K562 (cell line): ENCODE results near the gene MEX3A. TPM values are rescaled to one million over a fixed set of nuclear protein-coding genes. Genes with fewer than 3 reads are reported as not detected.

ENCODE experiments used
- CTCF ChIP-seq, 3 experiments: IDR thresholded peaks in 2 of 3; conservative IDR thresholded peaks in 1 of 3; 2 replicates each; pipeline ENCODE4 v1.5.1; 2011 to 2012; ENCODE audit warnings: low read length in 3 of 3, mild to moderate bottlenecking in 3 of 3, control low read depth in 2 of 3, improper control_type of control experiment in 1 of 3, inconsistent platforms in 1 of 3, low read depth in 1 of 3, mixed read lengths in 1 of 3, moderate library complexity in 1 of 3; ENCODE audit not compliant: insufficient read depth in 2 of 3
- DPF2 ChIP-seq: fragments of 450-650 bp; IDR thresholded peaks from 2 replicates; pipeline ENCODE4 v1.6.1; 2016
- FOSL1 ChIP-seq: fragments of 200-800 bp; sonication (Bioruptor generic); conservative IDR thresholded peaks from 2 replicates; pipeline ENCODE4 v1.6.1; 2016; ENCODE audit warnings: missing genetic modification characterization, missing compliant biosample characterization
- GABPB1 ChIP-seq: sonication (generic); formaldehyde crosslinking; IDR thresholded peaks from 2 replicates; pipeline ENCODE4 v1.8.0; 2022; ENCODE audit warnings: mild to moderate bottlenecking, missing genetic modification reagents
- MAZ ChIP-seq, 2 experiments: fragments of 450-650 bp in 1 of 2; sonication (generic) in 1 of 2; formaldehyde crosslinking; IDR thresholded peaks in 1 of 2; conservative IDR thresholded peaks in 1 of 2; 2 replicates each; pipeline versions ENCODE4 v1.4.0 to v1.5.0; 2020; ENCODE audit warnings: mild to moderate bottlenecking in 1 of 2, missing genetic modification reagents in 1 of 2
- NFIC ChIP-seq: fragments of 450-650 bp; IDR thresholded peaks from 2 replicates; pipeline ENCODE4 v1.6.1; 2017; ENCODE audit warnings: mild to moderate bottlenecking, inconsistent platforms
- REST ChIP-seq, 2 experiments: fragments of 450-650 bp; formaldehyde crosslinking in 1 of 2; IDR thresholded peaks; 2 replicates each; pipeline versions ENCODE4 v1.4.0 to v1.6.1; 2014 to 2020; ENCODE audit warnings: mild to moderate bottlenecking in 2 of 2, borderline replicate concordance in 1 of 2, low read depth in 1 of 2
- ZBTB8A ChIP-seq: fragments of 450-650 bp; IDR thresholded peaks from 2 replicates; pipeline ENCODE4 v1.6.1; 2018; ENCODE audit warnings: mild to moderate bottlenecking, moderate library complexity; ENCODE audit not compliant: partially characterized antibody
- ZNF583 ChIP-seq: fragments of 250-450 bp; sonication (Bioruptor Pico); IDR thresholded peaks from 2 replicates; pipeline ENCODE4 v1.4.0; 2020
- polyA plus RNA-seq, 8 experiments: library from polyadenylated mRNA; depleted of rRNA in 4 of 8; stranded (reverse) in 5 of 8; unstranded in 3 of 8; fragments of >200 nt; fragmentation: Nextera tagmentation in 2 of 8; fragmentation: Illumina TruSeq in 1 of 8; extraction: Ambion mirVana in 2 of 8; extraction: Trizol in 1 of 8; gene quantifications; 2 replicates each; pipeline versions ENCODE4 v1.2.1 to v1.2.3, GENCODE V29; 2011 to 2014; ENCODE audit warnings: inconsistent platforms in 1 of 8, missing spikeins in 1 of 8
- total RNA-seq, 7 experiments: library from RNA; depleted of rRNA in 6 of 7; stranded (reverse); fragments of >200 nt in 6 of 7; fragmentation: Illumina TruSeq in 2 of 7; extraction: Trizol in 2 of 7; gene quantifications; 2 replicates each; pipeline versions ENCODE4 v1.2.1 to v1.2.3, GENCODE V29; 2011 to 2021; ENCODE audit warnings: low replicate concordance in 1 of 7

Gene MEX3A
- total and polyA plus RNA-seq, 9 of the 15 experiments (the other 6 are each of a cell fraction or from before 2014, with no cell fraction given): 0.36 to 13.7 (median 5.2) TPM

GRCh38 chr1:156126043-156126629 is 43.9 kb upstream of the MEX3A start (continued):
- TF ChIP-seq REST (IDR thresholded peaks at IDR 0.05; ENCODE audit: borderline replicate concordance) (no peak), REST (CRISPR knock-in tag; IDR thresholded peaks at IDR 0.05; ENCODE audit: low read depth) (no peak), ZBTB8A (no peak), MAZ (CRISPR knock-in tag; conservative IDR thresholded peaks at IDR 0.05 in 1 of 2, IDR thresholded peaks at IDR 0.05 in 1 of 2) (0 out of 4 replicates have a peak, but pooled peaks of 1 of the 2 experiments have one; percentile 57), FOSL1 (peak; percentile 91), CTCF (IDR thresholded peaks at IDR 0.05 in 2 of 3, conservative IDR thresholded peaks at IDR 0.05 in 1 of 3; ENCODE audit: insufficient read depth in 2 of 3, low read depth in 1 of 3, low read length in 3 of 3) (peak; percentile 59 to 65 (median 63)), NFIC (peak; percentile 92), DPF2 (peak; percentile 80; the same call in 1 of the 2 replicates), ZNF583 (CRISPR knock-in tag) (no peak), GABPB1 (peak; percentile 24; the same call in 1 of the 2 replicates)
